ENCODE results near the gene CASK.
"Not testable (repeated sequence)": the region's sequence is repeated elsewhere in the genome, so short reads cannot be mapped to it uniquely, and the experiment has no call there.

The CASK gene

DNA sequence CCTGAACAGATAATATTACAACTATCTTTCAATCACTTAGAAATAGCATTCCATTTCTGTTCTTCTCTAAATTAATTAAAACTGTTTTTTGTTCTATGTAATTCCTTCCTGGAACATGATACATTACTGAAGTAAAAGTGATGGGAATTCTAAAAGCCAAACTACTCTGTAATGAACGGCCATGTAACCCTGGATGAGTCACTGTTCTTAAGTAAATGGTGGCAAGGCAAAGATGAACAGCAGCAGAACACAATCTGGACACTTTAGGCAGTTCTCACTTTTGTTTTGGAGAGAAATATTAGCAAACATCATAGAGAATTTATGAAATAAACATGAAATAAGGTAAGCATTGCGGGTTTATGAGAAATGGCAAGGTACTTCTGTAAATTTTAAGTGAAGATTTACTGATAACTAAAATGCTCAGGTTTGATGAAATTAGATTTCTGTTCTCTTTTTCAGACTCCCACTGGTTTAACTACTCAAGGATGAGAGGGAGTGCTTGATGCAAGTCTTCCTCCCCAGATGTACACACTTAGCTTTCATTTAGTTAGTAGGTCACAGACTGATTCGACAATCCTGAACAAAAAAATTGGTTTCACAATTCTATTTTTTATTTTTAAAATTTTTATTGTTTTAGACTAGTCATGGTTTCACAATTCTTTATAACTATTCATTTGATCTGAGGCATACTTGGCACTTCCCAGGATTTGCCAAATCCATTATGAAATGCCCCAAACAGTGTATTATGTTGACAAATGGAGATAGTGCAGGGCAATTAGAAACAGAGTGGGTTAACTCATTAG lies 200.3 kb downstream of the CASK start:
- no peak for DNase-seq

DNA sequence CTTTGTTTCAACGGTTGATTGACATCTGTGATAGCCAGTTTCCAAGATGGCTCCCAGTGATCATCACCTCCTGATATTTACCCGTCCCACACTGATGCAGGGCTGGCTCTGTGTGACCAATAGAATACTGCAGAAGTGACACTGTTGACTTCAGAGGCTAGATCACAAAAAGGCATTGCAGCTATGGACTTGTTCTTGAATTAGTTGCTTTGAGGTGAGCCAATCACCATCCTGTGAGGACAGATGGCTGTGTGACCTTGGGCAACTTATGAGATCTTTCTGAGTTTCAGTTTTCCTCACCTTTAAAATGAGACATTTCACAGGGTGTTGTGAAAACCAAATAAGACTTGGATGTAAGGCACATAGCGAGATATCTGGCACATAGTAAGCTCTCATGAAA lies 201.1 kb downstream of the CASK start:
- DNase-seq: no peak

DNA sequence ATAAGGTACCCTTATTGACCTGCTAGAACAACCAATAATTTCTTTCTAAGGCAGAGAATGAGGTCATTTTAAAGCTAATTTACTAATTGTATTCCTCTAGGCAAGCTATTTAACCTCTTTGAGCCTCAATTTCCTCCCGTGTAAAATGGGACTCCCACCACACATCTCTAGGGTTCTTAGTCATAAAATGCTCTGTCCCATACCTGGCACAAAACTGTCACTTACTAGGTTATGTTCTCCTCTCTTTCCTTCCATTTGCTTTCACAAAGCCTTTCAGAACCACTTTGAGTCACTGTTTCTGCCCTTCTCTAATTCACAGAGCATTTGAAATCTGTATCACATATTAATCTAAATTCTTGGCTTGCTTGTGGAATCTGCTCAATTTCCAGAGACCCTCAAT lies 201.8 kb downstream of the CASK start:
- DNase-seq: no peak

DNA sequence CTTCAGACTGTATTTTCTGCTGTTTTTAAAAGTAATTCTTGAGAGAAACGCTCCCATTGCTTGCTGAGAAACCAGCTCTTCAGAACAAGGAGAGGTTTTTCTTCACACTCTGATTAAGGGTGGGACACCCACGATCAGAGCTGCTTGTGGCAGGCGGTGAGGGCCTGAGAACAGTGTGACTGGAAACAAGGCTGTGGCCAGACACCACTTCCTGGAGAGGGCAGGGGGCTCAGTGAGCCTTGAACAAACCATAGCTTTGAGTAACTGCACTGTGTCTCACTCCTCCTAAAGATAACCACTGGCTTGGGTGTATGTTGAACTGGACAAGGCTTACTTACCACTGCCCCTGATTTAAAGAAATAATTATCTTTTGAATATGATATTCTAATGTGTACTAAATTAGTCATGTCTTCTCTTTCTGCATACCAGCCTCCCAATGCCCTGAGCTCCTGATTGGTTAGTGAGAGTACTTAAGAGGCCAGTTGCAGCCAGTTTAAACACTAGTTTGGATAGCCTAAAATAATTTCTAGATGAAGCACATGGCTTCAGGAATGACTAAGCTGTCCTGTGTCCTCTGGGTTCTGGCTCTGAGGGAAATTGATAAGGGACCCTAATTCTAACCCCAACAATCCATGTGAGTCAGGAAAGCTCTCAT lies 203.1 kb downstream of the CASK start:
- DNase-seq: no peak

DNA sequence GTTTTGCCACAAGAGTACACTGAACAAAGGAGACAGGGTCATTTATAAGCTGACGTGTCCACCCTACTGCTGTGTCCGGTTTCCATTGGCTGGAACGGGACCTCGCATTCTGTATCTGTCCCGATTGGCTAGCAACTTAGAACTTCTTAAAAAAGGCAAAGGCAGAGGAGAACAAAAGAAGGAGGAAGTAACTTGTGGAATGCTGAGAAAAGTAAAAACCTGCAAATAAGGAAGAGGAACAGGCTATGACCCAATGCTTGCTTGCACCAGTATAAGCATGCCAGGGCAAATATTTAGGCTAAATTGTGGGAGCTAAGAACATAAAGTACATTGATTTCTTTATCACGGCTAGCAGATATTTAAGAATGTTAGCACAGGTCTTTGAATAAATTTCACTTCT lies 203.7 kb downstream of the CASK start:
- not testable (repeated sequence) for DNase-seq

DNA sequence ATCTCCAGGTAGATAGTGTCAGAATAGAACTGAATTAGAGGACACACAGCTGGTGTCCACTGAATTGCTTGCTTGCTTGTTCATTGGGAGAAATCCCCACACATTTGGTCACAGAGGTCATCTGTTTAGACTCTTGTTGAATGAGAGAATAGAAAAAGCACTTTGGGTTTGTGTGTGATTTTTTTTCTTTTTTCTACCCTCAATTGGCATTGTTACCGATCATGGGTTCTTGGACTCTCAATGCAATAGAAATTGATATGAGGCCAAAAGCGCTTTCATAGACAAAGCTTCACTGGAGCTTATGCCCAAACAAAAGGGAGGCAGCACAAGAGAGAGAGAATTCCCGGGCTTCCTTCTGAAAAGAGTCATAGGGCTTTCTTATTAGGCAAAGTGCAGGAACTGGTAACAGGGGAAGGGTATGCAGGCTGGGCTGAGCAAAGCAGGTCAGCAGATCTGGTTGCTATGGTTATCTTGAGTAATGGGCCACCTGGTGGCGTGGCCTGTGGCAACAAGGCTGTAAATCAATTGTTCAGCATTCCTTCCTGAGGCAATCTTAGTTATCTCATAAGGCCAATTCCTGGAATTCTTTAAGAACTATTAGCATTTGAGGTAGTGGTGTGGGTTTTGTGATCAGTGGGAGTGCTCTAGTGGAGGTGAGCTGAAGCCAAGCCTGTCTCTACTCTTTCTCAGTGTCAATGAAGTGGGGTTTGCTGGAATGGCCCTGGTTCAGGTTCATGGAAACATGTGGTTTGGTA lies 204.7 kb downstream of the CASK start:
- DNase-seq: no peak

DNA sequence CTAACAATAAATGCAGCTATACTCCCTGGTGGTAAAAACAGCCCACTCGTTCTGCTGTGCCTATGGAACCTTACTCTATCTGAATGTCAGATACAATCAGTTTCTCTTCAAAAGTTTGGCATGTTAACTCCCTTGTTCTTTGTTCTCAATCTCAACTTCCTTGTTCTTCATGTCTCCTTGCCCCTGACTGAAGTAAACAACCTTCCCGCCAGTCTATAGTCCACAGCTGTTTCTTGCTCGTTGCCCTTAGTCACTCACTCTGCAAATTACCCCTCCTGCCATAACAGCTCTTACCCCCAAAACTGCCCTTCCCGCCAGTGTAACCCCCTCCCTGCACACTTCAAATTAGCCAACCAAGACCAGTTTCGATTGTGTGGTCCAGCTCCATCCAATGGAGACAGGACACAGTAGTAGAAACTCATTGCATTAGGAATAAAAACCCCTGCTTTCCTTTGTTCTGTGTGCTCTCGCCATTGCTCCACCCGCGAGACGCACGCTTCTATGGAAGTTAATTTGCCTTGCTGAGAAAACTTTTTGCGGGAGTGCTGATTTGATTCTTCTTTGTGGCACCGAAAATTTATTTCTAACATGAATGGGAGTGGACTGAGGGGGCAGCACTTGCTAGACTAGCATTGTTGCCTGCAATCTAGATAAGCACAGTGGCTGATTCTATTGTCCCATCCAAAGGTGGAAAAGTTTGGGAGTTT lies 206.4 kb downstream of the CASK start:
- no peak for DNase-seq

DNA sequence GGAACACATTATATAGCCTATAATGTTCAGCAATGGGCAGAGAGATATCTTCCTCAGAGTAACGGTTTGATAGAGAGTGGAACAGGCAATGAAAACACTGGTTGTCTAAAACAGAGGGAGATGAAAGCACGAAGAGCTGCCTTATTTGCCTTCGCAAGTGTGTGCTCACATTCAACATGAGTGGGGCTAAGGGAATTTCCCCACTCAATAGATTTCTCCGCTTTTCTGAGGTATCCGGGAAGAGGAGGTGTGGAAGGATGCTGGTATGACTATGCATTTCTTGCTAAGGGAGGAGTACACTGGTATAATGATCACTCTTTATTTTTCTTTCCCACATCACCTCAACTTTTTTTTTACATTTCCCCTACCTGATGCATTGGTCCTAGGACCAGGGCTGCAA lies 207.1 kb downstream of the CASK start:
- DNase-seq: no peak

DNA sequence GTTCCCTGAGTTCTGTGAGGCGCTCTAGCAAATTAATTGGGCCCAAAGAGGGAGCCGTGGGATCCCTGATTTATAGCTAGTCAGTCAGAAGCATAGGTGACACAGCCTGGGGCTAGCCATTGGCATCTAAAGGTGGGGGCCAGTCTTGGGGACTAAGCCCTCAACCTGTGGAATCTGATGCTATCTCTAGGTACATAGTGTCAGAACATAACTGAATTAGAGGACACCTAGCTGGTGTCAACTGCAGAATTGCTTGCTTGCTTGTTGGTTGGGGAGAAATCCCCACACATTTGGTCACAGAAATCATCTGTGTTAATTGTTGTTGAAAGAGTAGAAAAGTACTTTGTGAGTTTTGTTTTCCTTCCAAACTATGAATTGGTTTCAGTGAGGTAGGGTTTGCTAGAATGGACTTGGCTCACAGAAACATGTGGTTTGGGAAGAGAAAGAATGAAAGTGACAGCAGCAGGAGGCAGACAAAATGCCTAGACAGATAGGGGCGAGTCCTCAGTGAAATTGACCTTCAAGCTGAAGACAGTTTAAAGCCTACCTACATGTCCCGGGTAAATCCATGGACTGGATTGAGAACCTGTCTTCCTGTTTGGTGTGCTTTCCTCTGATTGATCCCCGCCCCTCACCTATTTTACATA lies 212.2 kb downstream of the CASK start:
- no peak for DNase-seq

DNA sequence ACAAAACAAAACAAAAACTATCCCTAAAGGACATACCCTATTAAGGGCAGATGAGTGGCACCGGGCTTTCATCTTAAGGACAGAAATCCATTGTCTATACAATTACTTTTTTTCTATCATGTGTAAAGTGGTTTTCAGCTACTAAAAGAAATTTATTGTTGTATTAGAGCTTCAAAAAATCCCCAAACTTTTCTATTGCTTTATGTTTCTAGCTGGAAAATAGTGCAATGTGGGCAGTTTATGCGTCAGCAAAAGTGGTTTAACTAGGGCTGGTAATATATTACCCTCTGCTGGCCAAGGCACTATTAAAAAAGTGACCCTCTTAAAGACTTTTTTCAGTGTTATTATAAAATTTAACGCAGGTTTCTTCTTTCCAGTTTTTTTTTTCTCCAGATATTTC lies 214.9 kb downstream of the CASK start:
- DNase-seq: no peak

DNA sequence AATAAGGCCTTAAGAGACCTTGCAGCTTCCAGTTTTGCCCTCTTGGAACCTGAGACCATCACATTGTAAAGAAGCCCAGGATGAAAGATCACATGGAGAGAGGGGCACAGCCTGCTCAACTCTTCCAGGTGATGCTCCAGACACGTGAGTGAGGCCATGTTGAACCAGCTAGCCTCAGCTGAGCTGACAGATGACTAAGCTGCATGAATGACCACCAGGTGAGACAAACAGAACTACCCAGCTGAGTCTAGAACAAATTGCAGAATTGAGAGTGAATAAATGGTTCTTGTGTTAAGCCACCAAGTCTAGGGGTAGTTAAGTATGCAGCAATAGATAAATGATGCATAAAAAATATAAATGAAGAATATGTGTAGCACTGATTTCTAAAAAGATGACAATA lies 216.1 kb downstream of the CASK start:
- no peak for DNase-seq

DNA sequence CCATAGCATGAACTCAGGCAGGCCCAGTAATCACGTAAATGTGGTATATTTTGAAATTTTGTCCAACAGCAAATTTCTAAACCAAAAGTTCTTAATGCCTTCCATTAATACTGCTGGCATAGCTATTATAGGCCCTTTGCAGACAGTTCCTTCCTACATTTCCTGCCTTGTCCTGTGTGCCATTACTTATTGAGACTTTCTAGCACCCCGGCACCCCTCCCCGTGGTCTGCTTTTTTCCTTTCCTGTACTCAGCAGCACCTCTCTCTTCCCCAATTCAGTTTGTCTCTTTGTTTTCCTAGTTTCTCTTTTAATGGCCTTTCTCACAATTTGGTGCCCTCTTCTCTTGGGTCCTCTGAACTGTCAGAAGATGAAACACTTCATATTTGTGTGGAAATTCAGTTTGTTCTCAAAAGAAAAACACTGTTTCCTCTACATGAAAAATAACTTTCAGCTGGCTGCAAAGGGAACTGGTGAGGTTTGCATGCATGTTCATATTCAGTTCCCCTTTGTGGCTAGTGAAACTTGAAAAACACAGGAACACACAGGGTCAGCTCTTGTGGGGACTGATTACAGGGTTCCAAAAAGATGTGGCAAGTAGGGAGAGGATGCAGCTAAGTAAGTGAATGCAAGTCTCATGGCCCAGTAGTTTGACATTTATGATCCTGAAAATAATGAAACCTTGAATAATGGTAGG lies 217.5 kb downstream of the CASK start:
- DNase-seq: no peak

DNA sequence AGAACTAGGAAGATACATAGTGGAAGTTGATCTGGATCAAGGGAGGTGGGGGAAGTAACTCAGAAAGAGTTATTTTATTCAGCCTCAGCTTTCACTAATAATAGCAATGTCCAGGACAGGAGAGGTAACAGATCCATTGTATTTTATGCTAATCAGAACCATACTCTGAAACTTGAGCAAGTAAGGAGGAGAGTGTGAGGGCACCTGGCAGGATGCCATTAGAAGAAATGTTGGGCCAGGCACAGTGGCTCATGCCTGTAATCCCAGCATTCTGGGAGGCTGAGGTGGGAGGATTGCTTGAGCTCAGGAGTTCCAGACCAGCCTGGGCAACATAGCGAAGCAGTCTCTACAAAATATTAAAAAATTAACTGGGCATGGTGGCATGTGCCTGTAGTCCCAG lies 218.3 kb downstream of the CASK start:
- no peak for DNase-seq

DNA sequence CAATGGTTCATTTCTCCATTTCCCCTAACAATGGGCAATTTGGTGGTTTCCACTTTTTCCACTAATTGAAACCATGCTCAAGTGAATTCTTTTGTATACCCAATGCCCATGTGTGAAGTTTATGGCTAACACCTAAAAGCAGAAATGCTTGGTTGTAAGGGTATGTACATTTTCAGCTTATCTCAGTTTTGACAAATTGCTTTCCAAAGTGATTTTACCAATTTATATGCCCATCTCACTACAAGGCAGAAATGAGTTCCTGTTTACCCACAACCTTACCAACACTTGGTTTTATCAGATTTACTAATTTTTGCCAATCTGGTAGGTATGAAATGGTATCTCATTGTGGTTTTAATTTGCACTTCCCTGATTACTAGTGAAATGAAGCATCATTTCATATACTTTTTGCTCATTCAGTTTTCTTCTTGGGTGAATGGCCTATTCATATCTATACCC lies 219.8 kb downstream of the CASK start:
- no peak for DNase-seq

DNA sequence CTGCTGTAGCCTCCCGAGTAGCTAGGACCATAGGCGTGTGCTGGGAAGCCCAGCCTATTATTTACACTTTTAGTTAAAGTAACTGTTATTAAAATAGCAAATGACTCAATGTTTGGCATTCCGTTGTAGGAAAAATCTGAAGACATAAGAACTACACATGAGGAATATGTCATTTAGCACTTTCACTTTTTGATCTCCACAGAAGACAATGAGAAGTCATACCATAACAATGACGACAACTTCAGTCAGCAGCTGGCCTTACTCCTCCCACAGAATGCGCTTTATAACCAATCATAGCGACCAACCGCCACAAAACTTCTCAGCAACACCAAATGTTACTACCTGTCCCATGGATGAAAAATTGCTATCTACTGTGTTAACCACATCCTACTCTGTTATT lies 227.9 kb downstream of the CASK start:
- DNase-seq: no peak

DNA sequence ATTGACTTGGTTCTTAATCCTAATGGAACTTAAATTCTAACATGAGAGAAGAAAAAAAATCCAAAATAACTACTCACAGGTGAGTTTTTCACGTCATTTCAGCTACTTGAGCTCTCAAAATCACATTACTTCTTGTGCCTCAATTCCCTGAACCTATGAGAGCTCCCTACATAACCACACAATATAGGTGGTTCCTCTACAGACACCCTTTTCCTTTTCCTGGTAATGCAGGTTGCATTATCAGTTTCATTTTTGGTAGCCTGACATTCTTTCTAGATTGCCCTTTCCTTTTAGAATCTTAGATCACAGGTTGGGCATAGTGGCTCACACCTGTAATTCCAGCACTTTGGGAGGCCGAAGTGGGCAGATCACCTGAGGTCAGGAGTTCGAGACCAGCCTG lies 230.3 kb downstream of the CASK start:
- DNase-seq: no peak

DNA sequence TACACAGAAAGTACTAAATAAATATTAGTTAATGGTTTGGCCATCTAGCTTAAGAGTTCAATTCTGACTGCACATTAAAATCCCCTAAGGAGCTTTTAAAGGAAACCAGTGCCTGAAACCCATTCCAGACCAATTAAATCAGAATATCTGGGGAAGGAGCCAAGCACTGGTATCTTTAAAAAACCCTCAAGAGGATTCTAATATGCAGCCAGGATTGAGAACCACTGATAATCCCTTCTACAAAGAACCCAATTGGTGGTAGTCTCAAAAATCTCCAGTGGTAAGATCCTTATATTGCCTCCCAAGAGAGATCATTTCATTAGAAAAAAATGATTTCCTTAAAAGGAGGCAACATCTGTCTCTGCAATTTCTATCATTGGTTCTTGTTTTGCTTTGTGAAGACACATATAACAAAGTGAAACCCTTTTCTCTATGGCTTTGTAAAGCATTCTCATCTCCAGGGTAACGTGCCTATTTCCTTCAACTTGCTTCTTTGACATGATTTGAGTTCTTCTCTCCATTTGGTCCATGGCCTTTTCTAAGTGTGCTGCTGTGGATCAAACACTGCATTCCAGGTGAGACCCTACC lies 231.1 kb downstream of the CASK start:
- no peak for DNase-seq

DNA sequence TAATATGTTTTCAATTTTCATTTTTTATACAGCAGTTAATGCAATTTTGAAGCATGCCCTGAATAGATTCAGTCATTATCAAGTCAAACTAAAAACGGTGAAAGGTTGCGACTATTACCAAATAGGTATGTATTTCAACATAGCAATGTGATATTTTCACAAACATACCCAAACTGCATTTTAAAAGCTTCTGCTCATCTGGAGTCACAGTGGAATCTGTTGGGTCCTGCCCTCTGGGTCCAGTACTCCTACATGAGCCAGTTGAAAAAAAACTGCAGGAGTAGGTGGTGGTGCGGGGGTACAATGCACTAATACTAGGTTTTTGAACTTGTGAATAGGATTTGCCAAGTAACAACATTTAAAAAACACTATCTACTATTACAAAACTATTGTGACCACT lies 233.6 kb downstream of the CASK start:
- DNase-seq: no peak

DNA sequence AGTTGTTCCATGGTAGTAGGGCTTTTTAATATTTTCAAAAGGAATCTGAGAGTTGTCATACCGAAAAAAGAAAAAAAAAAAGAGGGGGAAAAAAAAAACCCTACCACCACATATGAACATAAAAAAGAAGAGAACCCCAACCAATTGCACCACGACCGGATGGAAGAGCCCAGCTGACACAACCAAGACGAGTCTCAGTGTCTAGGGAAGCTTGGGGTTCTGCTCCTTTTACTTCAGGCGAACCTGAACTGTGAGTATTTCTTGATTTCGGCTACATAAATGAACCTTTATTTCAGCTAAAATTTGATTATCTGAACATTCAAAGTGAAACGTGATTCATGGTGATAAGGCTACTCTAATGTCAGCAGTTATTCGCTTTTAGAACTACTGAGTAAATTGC lies 234.5 kb downstream of the CASK start, which contains the start of gene GPR34:
TSS of gene GPR34 (plus strand) at position 139 of the 400 bp plus-strand sequence. CDS start 6,661 bp downstream, outside the sequence.
- no peak for DNase-seq

DNA sequence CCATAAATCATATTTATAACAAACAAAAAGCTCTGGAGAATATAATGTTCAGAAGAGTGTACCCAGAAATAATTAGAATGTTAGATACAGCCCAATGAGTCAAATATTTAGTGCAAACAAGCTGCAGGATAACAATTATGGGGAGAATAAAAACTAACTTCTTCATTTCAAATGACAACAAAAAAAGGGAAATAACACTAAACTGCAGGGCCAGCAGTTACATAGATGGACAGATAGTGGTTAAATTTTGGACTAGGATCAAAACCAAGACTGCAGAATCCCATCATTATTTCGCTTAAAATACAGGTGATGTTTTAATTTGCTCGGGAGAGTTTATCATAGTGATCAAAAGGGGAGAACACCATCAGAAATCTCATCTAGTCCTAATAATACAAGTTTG lies 235.2 kb downstream of the CASK start:
- no peak for DNase-seq

DNA sequence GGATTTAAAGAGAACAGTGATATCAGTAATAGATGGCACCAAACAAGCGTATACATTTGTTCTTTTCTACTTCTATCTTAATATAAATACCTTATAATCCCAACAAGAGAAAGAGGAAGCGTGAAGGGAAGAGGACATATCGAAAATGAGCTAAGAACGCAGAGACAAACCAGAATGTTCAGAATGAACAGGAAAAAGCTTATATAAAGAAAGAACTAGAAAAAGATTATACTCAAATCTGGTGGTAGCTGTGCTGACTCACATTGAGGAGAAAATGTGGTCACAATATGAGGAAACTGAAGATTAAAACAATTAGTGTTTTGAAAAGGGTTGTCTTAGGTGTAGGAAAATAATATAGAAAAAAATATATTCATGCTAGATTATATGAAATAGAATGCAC lies 236.6 kb downstream of the CASK start:
- no peak for DNase-seq

DNA sequence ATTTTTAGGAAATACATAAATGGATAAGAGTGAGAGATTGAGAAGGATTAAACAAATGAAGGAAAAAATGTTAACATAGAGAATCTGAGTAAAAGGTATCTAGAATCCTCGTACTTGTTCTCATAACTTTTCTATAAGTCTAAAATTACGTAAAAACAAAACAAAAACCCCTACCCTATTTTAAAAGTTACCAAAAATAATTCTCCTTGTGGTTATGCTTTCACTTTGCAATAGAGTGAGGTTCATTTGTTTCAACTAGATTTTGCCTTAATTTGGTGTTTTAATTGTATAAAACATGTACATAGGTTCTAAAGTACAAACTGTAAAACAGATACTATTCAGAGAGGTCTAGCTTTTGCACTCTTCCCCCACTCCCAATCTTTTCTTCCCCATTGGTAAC lies 238.4 kb downstream of the CASK start:
- DNase-seq: no peak
